HPDE6-E6E7 (cell line): ENCODE results near the gene ITGB5.
"Not testable (repeated sequence)": the region's sequence is repeated elsewhere in the genome, so short reads cannot be mapped to it uniquely, and the experiment has no call there.

Experiments used
- DNase-seq: peaks from one replicate; pipeline ENCODE4 v3.0.0; 2011; ENCODE audit warnings: missing footprints; ENCODE audit errors: extremely low spot score

ITGB5 gene

GRCh38 chr3:124752051-124752450 is 135.1 kb downstream of the ITGB5 start:
- no peak for DNase-seq

- no peak for DNase-seq
Measured at GRCh38 chr3:124751501-124751900, 135.7 kb downstream of the ITGB5 start.

GRCh38 chr3:124749877-124750276 is 137.3 kb downstream of the ITGB5 start:
- DNase-seq, result not testable (repeated sequence)

GRCh38 chr3:124748560-124749198 is 138.5 kb downstream of the ITGB5 start:
- no peak for DNase-seq

- DNase-seq, result no peak
Measured at GRCh38 chr3:124747111-124747981, 139.8 kb downstream of the ITGB5 start.

- no peak for DNase-seq
Measured at GRCh38 chr3:124745756-124746155, 141.4 kb downstream of the ITGB5 start.

GRCh38 chr3:124741027-124741426 is 146.1 kb downstream of the ITGB5 start:
- peak; percentile 54 for DNase-seq

GRCh38 chr3:124731760-124732159 is 155.4 kb downstream of the ITGB5 start:
- DNase-seq, result no peak

- no peak for DNase-seq
Measured at GRCh38 chr3:124730941-124731297, 156.2 kb downstream of the ITGB5 start.

- DNase-seq, result peak; percentile 71
Measured at GRCh38 chr3:124730129-124730940, 156.8 kb downstream of the ITGB5 start, which contains the start of gene UMPS. UMPS (plus strand) TSS chr3:124730452; CDS start chr3:124730472, 20 bp downstream.

GRCh38 chr3:124722589-124722988 is 164.6 kb downstream of the ITGB5 start:
- DNase-seq, result no peak

GRCh38 chr3:124714223-124714853 is 172.8 kb downstream of the ITGB5 start:
- no peak for DNase-seq
